ENCODE measurements around the gene GLOD4. TPM values are rescaled to one million over a fixed set of nuclear protein-coding genes. Genes with fewer than 3 reads are reported as not detected.

GLOD4 gene
- total RNA-seq, 1 donor from 2014 or later, result 56.5 TPM

Other genes starting within 250 kb of the GLOD4 start
- 17.9 TPM for gene VPS53, start 67.4 kb downstream of the GLOD4 start, total RNA-seq
- gene TLCD3A, start 49.7 kb downstream of the GLOD4 start, total RNA-seq, result 8.9 TPM
- gene GEMIN4, start 30.0 kb downstream of the GLOD4 start, total RNA-seq, result 9.1 TPM
- 18.9 TPM for gene MRM3, start 73 bp upstream of the GLOD4 start, total RNA-seq
- gene NXN, start 197.5 kb upstream of the GLOD4 start, total RNA-seq, result 15.0 TPM
- 9.1 TPM for gene TIMM22, start 214.8 kb upstream of the GLOD4 start, total RNA-seq

Measured in temporal lobe (tissue), 1 donor.